ENCODE data around the gene INF2. TPM values are rescaled to one million over a fixed set of nuclear protein-coding genes. Genes with fewer than 3 reads are reported as not detected.

INF2 gene
- total RNA-seq, 3 donors from 2014 or later = 31.0 to 70.9 (median 51.5) TPM

GRCh38 chr14:104677512-104678332, 11.7 kb upstream of the INF2 start:
- no peak for TF ChIP-seq CTCF (IDR thresholded peaks at IDR 0.05)
- peak; percentile 54 to 89 (median 82) for TF ChIP-seq POLR2AphosphoS5 (IDR thresholded peaks at IDR 0.05)
- TF ChIP-seq POLR2A (IDR thresholded peaks at IDR 0.05) = peak; percentile 55
- H3K27ac ChIP-seq = peak overlapping the region; percentile 90 to 91
- peaks cover 23 to 26% of the 10 kb centered on the region in 2 donors for H3K4me1 ChIP-seq
- H3K9me3 ChIP-seq = no peaks in the 10 kb centered on the region
- H3K4me3 ChIP-seq = peak overlapping the region; percentile 59 to 78 (median 62)
- no peaks in the 10 kb centered on the region for H3K27me3 ChIP-seq
- H3K36me3 ChIP-seq = no peaks in the 10 kb centered on the region
- peak; percentile 52 to 72 for DNase-seq (ENCODE audit: low spot score in 2 of 2)
- intact Hi-C loops (cut with DNase I; ENCODE audit: low total_unique reads) = no loop called here

GRCh38 chr14:104678346-104678745, 11.1 kb upstream of the INF2 start:
- Histone ChIP-seq H3K4me1 (peaks cover 24 to 32% of the 10 kb centered on the region in 2 donors), H3K9me3 (no peaks in the 10 kb centered on the region), H3K27me3 (no peaks in the 10 kb centered on the region), H3K4me3 (peak overlapping the region; percentile 59 to 78 (median 62)), H3K27ac (peak overlapping the region; percentile 90 to 91), H3K36me3 (no peaks in the 10 kb centered on the region)
- TF ChIP-seq POLR2AphosphoS5 (IDR thresholded peaks at IDR 0.05) (no peak), CTCF (IDR thresholded peaks at IDR 0.05) (no peak), POLR2A (IDR thresholded peaks at IDR 0.05) (no peak)
- intact Hi-C loops (cut with DNase I; ENCODE audit: low total_unique reads) = no loop called here
- no peak for DNase-seq (ENCODE audit: low spot score in 2 of 2)

GRCh38 chr14:104678901-104679705, 10.3 kb upstream of the INF2 start:
- no peaks in the 10 kb centered on the region for H3K36me3 ChIP-seq
- H3K9me3 ChIP-seq = no peaks in the 10 kb centered on the region
- H3K4me1 ChIP-seq = peaks cover 24 to 32% of the 10 kb centered on the region in 2 donors
- no peaks in the 10 kb centered on the region for H3K27me3 ChIP-seq
- peak overlapping the region in 1 of 3 donors; percentile 78 for H3K4me3 ChIP-seq
- TF ChIP-seq POLR2AphosphoS5 (IDR thresholded peaks at IDR 0.05) (no peak), CTCF (IDR thresholded peaks at IDR 0.05) (no peak), POLR2A (IDR thresholded peaks at IDR 0.05) (no peak)
- intact Hi-C loops (cut with DNase I; ENCODE audit: low total_unique reads) = no loop called here
- no peak for DNase-seq (ENCODE audit: low spot score in 2 of 2)
- peak overlapping the region; percentile 90 to 91 for H3K27ac ChIP-seq

GRCh38 chr14:104680056-104680805, 9.2 kb upstream of the INF2 start:
- TF ChIP-seq CTCF (IDR thresholded peaks at IDR 0.05) (no peak), POLR2A (IDR thresholded peaks at IDR 0.05) (no peak), POLR2AphosphoS5 (IDR thresholded peaks at IDR 0.05) (no peak)

More at GRCh38 chr14:104680056-104680805, 9.2 kb upstream of the INF2 start:
- peak overlapping the region; percentile 90 to 91 for H3K27ac ChIP-seq
- DNase-seq (ENCODE audit: low spot score in 2 of 2) = no peak
- intact Hi-C loops (cut with DNase I; ENCODE audit: low total_unique reads) = no loop called here
- no peaks in the 10 kb centered on the region for H3K27me3 ChIP-seq
- no peak overlapping the region for H3K4me3 ChIP-seq
- no peaks in the 10 kb centered on the region for H3K36me3 ChIP-seq
- H3K9me3 ChIP-seq = no peaks in the 10 kb centered on the region
- H3K4me1 ChIP-seq = peaks cover 24 to 32% of the 10 kb centered on the region in 2 donors
